Measurements from ENCODE around the gene DGKB.

GRCh38 chr7:14542624-14543023 lies 359.9 kb downstream of the DGKB start:
- TF ChIP-seq CTCF (IDR thresholded peaks at IDR 0.05 in 4 of 5, conservative IDR thresholded peaks at IDR 0.05 in 1 of 5) = no peak
- no peak for TF ChIP-seq POLR2A (IDR thresholded peaks at IDR 0.05)
